ENCODE data around the gene P4HA1.

P4HA1 gene

GRCh38 chr10:73060738-73061635 lies 35.7 kb downstream of the P4HA1 start:
- H3K4me3 ChIP-seq (ENCODE audit: low read depth, low read length), result no peak overlapping the region
- peak; percentile 38; the same call in 1 of the 2 replicates for TF ChIP-seq CTCF (IDR thresholded peaks at IDR 0.05; ENCODE audit: borderline replicate concordance, insufficient read depth, low read depth, low read length)

GRCh38 chr10:73060173-73060572 lies 36.5 kb downstream of the P4HA1 start:
- H3K4me3 ChIP-seq (ENCODE audit: low read depth, low read length), result no peak overlapping the region
- TF ChIP-seq CTCF (IDR thresholded peaks at IDR 0.05; ENCODE audit: borderline replicate concordance, insufficient read depth, low read depth, low read length), result no peak

- no peak for TF ChIP-seq CTCF (IDR thresholded peaks at IDR 0.05; ENCODE audit: borderline replicate concordance, insufficient read depth, low read depth, low read length)
- H3K4me3 ChIP-seq (ENCODE audit: low read depth, low read length), result no peak overlapping the region
These were observed 38.5 kb downstream of the P4HA1 start for GRCh38 chr10:73058057-73058591.

- TF ChIP-seq CTCF (IDR thresholded peaks at IDR 0.05; ENCODE audit: borderline replicate concordance, insufficient read depth, low read depth, low read length), result no peak
- no peak overlapping the region for H3K4me3 ChIP-seq (ENCODE audit: low read depth, low read length)
These were observed 42.4 kb downstream of the P4HA1 start for GRCh38 chr10:73054286-73054685.

GRCh38 chr10:73053275-73053674 lies 43.4 kb downstream of the P4HA1 start:
- no peak for TF ChIP-seq CTCF (IDR thresholded peaks at IDR 0.05; ENCODE audit: borderline replicate concordance, insufficient read depth, low read depth, low read length)
- H3K4me3 ChIP-seq (ENCODE audit: low read depth, low read length), result no peak overlapping the region

GRCh38 chr10:73044378-73045285 lies 52.0 kb downstream of the P4HA1 start:
- no peak overlapping the region for H3K4me3 ChIP-seq (ENCODE audit: low read depth, low read length)
- TF ChIP-seq CTCF (IDR thresholded peaks at IDR 0.05; ENCODE audit: borderline replicate concordance, insufficient read depth, low read depth, low read length), result no peak
